Suprapubic skin (tissue), 4 donors: ENCODE results near the gene LIPC.

Source experiments
- POLR2A ChIP-seq, 2 donors: fragments of 450-650 bp; IDR thresholded peaks; one replicate each; pipeline ENCODE4 v1.6.1; 2017; ENCODE audit warnings: antibody characterized with exemption in 2 of 2, mild to moderate bottlenecking in 2 of 2, moderate library complexity in 2 of 2
- POLR2AphosphoS5 ChIP-seq, 3 donors: sonication (generic); formaldehyde crosslinking; IDR thresholded peaks; one replicate each; pipeline ENCODE4 v1.6.1; 2017; ENCODE audit warnings: antibody characterized with exemption in 3 of 3

DNA sequence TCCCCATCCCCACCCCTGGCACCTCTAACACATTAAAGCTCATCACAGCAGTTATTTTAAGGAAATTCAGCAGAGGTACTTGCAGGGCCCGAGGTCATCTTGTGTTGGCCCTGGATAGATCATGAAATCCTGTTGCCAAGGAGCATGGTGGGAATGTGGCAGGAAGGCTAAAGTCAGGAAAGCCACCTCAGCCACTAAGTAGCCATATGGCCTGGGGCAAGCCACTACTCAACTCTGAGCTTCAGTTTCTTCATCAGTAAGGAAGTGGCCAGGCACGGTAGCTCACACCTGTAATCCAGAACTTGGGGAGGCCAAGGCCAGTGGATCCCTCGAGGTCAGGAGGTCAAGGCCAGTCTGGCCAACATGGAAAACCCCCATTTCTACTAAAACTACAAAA is 55.9 kb downstream of the LIPC start:
- TF ChIP-seq POLR2AphosphoS5 (IDR thresholded peaks at IDR 0.05) (no peak), POLR2A (IDR thresholded peaks at IDR 0.05) (no peak)
